ENCODE results near the gene PRR33.
A peak's percentile ranks its signal among the peaks of the same experiment; 100 is the strongest.
"Not testable (repeated sequence)": the region's sequence is repeated elsewhere in the genome, so short reads cannot be mapped to it uniquely, and the experiment has no call there.

Gene PRR33

DNA sequence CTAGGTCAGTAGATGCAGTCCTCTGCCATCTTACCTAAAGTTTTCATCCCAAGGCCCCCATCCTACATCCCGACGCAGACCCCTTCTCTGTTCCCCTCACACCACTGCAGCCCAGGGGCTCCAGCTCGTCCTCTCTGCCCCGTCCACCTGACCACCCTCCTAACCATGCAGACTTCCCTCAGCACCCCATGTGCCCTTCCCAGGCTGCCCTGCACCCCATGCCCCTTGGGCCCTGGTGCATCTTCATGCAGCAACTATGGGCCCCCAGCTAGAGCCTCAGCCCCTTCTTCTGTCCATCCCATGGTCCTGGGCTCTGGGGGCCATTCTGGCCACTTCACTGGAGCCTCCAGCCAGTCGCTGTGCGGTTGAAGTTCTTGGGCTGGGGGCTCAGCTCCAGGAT lies 2.9 kb downstream of the PRR33 start:
- DNase-seq: no peak

DNA sequence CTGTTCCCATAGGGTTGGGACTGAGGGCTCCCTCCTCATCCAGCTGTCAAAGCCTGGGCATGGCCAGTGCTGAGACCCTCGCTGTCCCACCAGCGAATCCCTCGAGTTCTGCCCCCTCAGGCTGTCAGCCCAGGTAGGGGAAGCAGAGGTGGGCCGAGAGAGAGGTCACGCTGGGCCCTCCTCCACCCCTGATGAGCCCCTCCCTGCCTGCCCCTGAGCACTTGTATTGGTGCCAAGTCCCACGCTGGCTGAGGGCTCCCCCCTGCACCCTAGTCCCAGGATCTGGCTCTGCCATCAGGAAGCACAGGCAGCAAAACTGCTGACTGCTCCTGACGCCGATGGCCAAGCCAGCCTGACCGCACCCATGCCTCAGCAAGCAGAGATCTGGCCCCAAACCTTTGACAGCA lies 3.3 kb downstream of the PRR33 start:
- no peak for DNase-seq

DNA sequence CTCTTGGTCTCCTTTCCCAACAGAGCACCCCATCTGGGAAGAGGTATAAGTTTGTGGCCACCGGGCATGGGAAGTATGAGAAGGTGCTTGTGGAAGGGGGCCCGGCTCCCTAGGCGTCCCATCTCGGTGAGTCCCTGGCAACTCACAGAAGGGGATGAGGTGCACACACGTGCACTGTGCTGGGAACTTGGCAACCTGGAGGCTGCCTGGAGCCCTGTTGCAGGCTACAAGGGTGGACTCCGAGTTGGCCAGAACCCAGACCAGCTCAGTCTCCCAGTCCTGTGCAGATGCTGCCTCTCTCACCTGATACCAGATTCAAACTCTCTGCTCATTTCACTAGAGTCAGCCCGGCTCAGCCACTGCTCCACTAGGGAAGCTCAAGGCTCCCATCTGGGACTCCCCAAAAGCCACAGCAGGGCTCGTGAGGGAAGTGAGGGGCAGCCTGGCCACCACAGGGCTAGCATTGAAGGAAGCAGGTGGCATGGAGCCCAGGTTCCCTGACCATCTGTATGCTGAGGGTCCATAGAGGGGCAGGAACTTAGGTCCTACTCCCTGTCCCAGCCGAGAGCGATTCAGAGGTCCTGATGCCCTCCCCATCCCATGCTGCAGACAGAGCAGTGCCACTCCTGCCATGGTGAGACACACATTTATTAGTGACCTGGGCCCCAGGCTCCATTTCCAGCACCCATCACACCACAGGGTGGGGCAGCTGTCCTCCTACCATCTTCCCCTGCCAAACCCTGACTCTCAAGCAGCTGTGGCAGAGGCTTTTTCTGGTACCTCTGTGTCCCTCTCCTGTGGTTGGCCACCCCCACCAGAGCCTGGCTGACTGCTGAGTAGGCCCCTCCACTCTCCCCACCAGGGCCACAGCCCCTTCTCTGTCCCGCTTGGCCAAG lies 4.0 kb downstream of the PRR33 start:
- no peak for DNase-seq

DNA sequence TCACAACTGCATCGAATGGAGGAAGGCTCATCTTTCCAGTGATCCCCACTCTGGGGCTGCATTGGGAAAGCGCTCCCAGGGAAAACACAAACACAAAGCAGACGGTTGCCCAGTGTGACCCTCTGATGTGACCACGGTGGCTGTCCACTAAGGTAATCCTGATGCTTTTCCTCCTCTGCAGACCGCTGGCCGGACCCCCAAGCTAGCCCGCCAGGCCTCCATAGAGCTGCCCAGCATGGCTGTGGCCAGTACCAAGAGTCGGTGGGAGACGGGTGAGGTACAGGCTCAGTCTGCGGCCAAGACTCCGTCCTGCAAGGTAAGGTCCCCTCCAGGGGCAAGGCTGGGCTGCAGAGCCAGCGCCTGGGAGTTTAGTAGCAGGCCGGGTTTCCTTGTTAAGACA lies 5.1 kb downstream of the PRR33 start:
- DNase-seq: not testable (repeated sequence)

DNA sequence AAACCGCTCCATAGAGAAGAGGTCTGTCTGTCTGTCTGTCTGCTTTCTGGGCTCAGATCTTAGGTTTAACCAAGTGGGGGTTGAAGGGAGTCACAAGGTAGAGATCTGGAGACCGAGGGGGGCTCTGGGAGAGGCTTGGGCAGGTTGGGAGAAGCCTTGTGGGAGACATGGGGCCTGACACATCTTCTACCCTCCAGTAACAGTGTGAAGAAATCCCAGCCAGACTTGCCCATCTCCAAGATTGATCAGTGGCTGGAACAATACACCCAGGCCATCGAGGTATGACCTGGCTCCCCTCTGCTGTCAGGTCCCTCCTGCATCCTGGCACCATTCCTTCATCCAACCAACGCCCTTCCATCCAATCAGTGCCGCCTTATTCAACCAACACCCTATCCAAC lies 7.4 kb downstream of the PRR33 start:
- no peak for DNase-seq

DNA sequence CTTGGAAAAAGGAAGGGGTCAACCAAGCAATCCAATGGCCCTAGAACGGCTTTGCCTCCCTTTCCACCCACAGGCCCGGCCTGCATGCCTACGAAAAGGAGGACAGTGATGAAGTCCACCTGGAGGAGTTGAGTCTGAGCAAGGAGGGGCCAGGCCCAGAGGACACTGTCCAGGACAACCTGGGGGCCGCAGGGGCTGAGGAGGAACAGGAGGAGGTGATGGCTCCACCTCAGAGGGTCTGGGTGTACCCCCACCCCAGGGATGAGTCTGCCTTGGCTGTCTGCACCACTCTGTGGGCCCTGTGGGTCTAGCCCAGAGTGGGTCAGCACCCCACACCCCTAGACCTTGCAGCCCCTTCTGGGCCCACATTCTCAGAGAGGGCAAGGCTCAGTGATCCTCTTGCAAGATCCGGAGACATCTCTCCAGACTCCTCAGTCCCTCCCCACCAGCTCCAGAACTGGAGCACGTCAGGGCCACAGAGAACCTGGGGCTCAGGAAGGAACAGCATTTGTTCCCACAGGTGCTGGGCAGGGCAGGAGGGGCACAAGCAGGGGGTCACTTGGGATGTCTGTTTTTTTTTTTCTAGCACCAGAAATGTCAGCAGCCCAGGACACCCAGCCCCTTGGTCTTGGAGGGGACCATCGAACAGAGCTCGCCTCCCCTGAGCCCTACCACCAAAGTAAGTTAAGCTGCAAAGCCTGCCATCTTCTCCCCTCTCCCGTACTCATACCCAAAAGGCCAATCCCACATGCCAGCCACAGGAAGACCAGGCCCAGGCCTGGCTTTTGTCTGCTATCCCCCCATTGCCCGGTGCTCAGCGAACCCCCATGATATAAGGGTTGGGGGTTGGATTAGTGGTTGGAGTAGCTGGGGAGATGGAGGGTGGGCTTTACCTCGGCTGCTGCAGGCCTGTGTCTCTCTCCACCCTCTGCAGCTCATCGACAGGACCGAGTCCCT lies 8.1 kb downstream of the PRR33 start:
- DNase-seq: no peak

DNA sequence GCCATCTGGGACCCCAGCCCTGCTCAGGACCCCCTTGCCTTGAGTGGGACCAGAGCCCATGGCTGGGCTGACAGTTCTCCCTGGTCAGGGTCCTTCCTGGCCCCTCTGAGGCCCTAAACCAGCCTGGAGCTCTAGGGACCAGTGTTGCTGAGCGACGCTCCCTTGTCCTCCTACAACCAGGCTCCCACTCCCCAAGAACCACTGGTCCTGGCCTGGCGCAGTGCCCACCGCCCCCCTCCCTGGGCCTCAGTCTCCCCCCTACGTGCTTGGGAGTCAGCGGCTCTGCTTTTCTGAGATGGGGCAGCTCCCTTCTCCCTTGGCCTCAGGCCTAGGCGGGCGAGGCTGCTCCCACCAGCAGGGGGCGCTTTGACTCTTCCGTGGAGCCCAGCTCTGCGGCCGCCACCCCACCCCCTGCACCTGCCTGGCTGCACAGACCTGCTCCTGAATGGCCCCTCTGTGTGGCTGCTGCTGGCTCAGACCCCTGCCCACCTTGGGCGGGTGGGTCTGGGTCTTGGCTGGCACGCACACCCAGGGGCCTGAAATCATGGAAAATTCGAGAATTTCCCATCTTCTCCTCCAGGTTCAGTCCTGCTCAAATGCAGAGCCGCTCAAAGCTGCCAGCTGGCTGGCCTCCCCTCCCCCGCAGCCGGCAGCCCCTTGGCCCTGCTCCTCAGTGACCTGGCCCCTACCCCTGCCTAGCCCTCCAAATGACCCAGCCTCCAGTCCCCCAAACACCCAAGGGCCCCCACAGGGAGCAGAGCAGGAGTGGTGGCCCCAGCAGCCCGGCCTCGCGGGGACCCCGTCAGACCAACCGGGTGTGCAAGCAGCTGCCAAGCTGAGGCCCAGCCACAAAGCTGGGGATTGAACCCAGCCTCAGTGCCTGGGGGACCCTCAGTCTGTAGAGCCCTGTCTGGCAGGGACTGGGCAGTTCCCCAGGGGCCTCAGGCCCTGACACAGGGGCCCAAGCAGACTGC lies 9.1 kb downstream of the PRR33 start:
- DNase-seq: peak; percentile 91

DNA sequence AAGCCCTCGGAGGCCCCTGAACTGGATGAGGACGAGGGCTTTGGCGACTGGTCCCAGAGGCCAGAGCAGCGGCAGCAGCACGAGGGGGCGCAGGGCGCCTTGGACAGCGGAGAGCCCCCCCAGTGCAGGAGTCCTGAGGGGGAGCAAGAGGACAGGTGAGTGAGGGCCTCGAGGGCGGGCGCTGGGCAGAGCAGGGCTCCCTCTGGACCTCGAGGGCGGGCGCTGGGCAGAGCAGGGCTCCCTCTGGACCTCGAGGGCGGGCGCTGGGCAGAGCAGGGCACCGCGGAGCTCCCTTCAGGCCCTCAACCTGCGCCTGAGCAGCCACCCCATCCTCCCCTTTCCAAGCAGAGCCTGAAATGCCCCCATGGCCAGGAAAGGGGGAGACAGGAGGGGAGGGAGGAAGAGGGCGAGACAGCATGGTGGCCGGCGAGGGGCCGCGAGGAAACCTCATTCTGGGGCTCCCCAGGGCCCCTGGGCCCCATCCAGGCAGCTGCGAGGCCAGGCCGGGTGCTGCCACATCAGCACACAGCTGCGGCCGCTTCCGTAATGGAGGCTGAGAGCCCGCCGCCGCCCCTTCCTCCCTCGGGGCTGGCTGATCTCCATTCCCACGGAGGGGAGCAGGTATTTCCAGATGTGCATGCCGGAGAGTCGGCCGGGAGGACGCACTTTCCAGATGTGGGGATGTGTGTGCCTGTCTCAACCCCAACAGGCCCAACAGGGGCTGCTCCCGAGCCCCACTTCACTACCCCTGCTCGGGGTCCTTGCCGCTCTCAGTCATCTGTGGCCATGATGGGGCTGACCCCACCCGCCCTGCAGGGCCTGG lies 10.0 kb downstream of the PRR33 start:
- no peak for DNase-seq

DNA sequence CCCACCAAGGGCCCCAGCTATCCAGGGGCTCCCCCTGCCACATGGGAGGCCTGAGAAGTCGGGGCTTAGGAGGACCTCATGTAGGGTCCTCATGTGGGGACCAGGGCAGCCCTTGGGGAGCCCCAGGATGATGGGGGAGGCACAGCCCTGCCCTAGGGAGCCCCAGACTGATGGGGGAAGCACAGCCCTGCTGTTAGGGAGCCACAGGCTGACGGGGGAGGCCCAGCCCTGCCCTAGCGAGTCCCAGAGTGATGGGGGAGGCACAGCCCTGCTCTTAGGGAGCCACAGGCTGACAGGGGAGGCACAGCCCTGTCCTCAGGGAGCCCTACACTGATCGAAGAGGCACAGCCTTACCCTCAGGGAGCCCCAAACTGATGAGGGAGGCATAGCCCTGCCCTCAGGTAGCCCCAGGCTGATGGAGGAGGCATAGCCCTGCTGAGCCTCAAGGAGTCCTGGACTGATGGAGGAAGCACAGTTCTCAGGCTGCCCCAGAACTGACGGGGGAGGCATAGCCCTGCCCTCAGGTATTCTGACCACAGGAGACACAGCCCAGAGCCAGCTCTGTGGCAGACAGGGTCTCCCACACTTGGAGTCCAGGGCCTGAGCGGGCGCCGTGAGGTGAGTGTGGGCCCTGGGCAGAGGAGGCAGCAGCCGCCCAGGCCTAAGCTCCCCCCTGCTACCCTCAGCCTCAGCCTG lies 10.8 kb downstream of the PRR33 start:
- DNase-seq: no peak

DNA sequence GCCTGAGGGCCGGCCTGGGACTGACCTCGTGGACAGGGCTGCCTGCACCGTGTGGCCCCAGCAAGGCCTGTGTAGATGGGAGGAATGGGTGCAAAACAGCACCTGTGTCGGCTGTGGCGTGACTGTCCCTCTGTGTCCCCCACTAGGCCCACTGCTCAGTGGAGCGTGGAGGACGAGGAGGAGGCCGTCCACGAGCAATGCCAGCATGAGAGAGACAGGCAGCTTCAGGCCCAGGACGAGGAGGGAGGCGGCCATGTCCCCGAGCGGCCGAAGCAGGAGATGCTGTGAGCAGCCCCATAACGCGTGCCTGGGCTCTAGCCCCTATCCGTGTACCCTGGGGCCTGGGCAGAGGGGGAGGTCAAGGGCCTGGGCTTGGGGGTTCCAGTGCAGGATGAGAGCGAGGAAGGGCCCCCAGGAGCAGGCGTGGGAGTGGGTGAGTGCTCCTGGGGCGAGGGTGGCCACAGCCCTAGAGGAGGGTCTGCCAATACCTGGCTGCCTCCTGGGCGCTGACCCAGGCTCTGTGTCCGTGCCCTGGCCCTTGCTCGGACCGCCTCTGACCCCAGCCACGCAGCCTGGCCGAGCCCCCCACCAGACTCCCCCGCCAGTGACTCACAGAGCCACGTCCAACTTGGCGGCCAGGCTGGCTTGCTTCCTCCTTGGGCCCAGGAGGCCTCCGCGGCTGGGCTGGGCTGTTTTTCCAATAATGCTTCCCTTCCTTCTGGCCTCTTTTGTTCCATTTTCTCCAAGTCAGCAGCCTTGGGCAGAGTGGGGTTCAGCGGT lies 11.6 kb downstream of the PRR33 start:
- no peak for DNase-seq

DNA sequence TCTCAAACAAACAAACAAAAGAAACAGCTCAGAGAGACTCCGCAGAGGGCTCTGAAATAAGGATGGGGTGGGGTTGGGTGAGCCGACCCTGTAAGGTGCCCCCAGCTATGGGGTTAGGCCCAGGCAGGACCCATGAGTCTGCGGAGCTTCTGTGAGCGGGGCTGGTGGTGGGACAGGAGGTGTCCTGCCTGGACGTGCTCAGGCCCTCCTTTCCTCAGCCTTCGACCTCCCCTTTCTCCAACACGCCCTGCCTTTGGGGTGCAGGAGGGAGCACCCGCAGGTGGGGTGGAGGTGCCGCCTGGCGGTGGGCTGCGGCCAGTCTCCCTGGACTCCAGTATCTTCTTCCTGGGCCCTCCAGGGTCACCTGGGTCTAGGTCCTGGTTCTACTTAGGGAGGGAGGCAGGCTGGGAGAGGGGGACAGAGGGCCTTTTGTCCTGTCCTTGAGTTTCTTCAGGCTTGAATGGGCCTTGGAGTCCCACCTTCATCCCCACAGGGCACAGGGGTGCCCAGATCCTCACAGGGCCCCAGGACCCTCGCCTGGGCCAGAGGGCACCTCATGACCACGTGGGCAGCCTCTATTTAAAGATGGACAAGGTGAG lies 12.3 kb downstream of the PRR33 start:
- DNase-seq: no peak

DNA sequence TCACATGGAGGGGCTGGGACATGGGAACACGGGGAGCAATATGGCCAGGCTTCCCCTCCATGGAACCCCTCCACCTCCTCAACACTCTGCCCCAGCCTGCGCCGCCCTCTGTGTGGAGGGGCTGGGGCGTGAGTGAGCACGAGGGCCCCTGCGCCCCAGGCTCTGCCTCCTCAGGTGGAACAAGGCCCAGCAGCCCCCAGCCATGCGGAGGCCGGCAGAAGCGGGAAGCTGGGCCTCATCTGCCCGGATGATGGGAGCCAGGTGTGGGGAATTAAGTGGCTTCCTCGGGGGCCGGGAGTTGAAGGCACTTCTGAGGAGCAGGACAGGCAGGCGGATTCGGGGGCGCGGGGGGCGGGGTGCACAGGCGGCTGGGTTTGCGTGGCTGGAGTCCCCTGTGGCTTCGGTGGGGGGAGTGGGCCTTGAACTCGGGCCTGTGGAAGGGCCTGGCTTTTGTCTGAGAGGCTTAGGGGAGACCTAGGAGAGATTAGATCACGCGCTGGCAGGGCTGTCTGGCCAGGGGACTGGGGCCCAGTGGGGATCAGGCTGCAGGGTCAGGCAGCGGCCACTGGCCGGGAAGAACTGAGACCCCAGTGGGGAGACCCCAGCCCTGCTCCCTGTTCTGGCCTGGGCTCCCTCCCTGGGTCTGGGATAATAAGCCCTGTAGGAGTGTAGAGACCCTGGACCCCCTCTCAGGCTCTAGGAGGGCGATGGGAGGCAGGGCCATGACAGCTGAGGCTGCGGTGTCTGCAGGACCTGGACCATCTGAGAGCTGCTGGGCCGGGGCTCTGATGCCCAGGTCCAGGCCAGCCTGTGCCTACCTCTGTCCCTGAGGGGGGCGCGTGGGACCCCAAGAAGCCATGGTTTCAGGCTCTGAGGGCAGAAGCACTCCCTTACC lies 13.3 kb downstream of the PRR33 start:
- no peak for DNase-seq

DNA sequence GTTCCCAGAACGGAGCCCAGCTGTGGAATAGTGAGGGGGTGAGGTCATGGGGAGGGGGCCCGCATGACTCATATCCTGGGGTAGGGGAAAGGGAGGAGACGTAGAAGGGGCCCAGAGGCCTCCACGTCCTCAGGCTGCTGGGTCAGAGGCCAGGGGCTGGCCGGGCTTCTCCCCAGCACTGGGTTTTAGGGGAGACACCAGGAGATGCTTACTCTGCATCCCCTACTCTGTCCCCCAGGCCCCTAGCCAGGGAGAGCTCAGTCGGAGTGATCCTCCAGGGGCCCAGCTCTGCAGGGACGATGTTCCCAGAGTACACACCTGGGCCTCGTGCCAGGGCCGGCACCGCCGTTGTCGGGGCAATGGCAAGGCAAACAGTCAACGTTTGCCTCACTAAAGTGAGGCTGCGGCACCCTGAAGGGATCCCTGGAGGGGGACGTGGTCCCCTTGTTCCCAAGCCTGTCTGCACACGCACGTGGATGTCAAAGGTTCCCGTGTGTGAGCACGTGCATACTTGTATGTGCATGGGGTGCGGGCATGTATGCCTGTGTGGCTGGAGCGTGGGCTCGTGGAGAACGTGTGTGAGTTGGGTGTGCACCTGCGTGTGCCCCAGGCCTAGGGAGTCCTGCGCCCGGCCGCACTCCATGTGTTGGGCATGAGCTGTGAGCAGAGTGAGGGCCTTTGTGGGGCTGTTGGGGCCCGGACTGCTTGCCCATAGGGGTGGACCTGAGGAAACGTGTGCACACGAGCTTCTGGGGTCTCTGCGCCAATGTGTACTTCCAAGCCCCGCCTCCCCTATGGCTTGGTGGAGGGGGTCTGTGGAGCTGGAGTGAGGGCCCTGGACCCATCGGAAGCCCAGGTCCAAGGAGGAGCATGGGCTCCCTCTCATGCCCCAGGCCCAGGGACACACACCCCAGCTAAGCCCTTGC lies 14.2 kb downstream of the PRR33 start:
- DNase-seq: no peak

DNA sequence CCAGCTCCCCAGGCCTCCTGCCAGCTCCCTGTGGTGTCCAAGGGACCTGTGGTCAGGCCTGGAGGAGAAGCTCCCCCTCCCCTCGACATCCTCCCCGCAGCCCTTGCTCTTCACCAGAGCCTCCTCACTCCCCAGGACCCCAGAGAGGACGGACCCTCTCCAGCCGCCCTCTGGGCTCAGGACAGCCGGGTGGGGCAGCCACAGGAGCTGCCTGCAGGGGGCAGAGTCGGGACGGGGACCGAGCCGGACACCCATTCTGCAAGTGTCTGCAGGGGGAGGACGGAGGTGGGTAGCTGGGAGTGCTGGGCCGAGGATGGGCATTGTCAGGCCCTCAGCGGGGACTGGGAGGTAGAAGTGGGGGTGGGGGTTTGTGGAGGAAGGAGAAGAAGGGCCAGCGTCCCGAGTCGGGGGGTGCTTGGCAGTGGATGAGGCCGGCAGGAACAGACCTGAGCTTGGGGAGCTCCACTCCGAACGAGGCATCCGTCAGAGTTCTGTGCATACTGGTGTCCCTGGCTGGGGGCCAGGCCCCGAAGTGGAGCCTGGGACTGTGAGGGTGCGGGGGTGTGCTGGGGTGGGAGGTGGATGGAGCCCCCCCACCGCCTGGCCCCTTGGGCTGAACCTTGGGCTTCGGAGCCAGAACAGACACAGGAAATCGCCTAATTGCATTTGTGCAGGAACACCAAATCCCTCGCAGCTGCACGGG lies 15.2 kb downstream of the PRR33 start:
- DNase-seq: no peak

DNA sequence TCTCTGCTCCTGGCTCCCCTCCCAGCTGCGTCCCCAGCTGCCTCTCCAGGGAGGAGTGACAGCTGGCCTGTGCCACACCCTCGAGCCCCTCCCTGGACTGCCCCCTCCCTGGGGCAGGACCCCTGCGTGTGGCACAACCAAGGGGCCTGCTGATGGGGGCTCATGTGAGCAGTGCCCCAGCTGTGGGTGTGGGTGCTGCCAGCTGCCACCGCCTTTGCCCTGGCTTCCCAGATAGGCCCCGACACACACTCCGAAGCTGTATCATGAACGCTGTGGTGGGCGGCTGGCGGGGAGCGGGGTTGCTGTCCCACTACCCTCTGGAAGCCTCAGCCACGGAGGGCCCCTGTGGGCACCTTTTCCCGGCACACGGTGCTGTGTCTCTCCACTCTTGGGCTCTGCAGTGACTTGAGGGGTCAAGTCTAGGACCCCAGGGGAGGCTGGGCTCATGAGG lies 15.8 kb downstream of the PRR33 start:
- DNase-seq: not testable (repeated sequence)

DNA sequence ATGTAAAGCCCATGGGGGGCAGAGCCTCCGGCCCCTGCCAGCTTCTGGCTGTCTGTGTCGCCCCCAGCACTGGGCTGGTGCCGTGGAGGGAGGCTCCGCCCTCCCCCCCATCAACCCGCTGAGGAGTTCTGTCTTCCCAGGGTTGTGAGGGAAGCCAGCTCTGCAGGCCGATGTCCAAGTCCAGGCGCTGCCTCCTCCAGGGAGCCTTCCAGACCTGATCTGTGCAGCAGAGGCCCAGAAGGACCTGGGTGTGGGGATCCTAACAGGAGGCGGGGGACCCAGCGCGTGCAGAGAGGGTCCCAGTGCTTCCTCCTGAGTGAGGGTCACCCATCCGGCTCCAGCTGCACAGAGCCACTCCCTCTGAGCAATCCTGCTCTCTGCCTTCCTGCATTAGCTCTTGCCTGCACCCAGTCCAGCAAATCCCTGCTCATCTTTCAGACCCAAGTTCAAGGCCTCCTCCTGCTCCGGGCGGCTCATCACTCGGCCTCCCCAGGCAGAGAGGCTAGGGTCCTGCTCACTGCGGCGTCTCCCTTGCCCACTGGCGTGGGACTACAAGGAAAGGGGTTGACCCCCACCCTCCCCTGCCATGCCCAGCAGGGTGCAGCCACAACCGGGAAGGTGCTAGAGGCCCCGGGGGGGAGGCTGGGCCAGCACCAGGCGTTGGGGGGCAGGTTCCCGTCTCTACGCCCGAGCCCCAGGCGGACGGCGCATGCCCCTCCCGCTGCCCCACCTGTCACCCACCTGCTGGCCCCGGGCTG lies 16.4 kb downstream of the PRR33 start:
- DNase-seq: no peak

Measured in CD4-positive, alpha-beta T cell treated with Interleukin-6 for 4 hours (primary cell).